Measurements from ENCODE around the gene SH3TC2. TPM values are rescaled to one million over a fixed set of nuclear protein-coding genes. Genes with fewer than 3 reads are reported as not detected.

The SH3TC2 gene
- total RNA-seq, 1 experiment from 2014 or later, result 32.0 TPM

DNA sequence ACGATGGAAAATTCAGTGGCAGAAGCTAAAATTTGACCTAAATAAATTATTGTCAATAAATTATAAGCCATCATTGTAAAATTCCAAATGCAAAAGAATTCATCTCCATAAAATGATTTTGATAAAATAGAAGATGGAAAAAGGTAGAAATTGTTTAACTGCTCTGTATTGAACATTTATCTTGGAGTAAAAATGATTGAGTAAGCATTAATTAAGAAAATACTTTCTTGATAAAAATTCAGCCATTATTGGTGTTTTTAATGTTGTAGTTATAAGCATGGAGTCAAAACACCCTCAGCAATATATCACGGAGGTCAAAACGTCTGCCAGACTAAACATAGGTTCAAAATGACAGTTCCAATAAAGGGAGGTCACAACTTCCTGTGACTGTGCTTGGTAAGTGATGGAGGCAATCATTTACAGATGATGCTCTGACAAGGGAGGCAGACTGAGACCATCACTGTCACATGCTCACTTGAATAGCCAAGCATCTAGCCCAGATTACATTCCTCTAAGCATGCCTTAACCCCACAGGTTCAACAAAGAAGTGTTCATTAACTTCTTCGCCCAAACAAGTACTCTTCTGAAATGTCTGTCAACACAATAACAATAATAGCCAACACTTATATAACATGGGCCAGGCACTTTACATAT lies 69.5 kb downstream of the SH3TC2 start:
- Histone ChIP-seq H3F3A (ENCODE audit: low read length, unreplicated experiment) (no peaks in the 10 kb centered on the region), H3K4me3 (ENCODE audit: low read length) (no peak overlapping the region), H4K20me1 (ENCODE audit: low read length) (no peaks in the 10 kb centered on the region), H3K9me2 (replicated peaks; ENCODE audit: low read length) (0 out of 2 replicates have a peak, but pooled peaks cover 4% of the 10 kb centered on the region), H3K9ac (ENCODE audit: low read length) (no peak overlapping the region), H2AFZ (ENCODE audit: low read length) (no peak overlapping the region), H3K9me3 (ENCODE audit: low read length) (no peaks in the 10 kb centered on the region), H3K27me3 (ENCODE audit: low read length) (no peaks in the 10 kb centered on the region), H3K79me2 (ENCODE audit: low read length) (no peaks in the 10 kb centered on the region), H3K27ac (ENCODE audit: low read length) (no peak overlapping the region), H3K4me1 (ENCODE audit: insufficient read depth, low read length) (peaks cover 37% of the 10 kb centered on the region), H3K4me2 (ENCODE audit: low read length) (no peak overlapping the region), H3K36me3 (ENCODE audit: low read depth, low read length) (no peaks in the 10 kb centered on the region)
- ChIA-PET POLR2A (ENCODE audit: unreplicated experiment) (no interaction called here), CTCF (no interaction called here)
- no TSS peak for BruUV-seq (replicated peaks)
- DNase-seq (no peak), ATAC-seq (no peak)
- no peak for TF ChIP-seq EZH2 (IDR thresholded peaks at IDR 0.05; ENCODE audit: low read length, unreplicated experiment)
- TF ChIP-seq, protein P1, sequence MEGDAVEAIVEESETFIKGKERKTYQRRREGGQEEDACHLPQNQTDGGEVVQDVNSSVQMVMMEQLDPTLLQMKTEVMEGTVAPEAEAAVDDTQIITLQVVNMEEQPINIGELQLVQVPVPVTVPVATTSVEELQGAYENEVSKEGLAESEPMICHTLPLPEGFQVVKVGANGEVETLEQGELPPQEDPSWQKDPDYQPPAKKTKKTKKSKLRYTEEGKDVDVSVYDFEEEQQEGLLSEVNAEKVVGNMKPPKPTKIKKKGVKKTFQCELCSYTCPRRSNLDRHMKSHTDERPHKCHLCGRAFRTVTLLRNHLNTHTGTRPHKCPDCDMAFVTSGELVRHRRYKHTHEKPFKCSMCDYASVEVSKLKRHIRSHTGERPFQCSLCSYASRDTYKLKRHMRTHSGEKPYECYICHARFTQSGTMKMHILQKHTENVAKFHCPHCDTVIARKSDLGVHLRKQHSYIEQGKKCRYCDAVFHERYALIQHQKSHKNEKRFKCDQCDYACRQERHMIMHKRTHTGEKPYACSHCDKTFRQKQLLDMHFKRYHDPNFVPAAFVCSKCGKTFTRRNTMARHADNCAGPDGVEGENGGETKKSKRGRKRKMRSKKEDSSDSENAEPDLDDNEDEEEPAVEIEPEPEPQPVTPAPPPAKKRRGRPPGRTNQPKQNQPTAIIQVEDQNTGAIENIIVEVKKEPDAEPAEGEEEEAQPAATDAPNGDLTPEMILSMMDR (conservative IDR thresholded peaks at IDR 0.05; ENCODE audit: low read depth, low read length), result no peak
- TF ChIP-seq EZH2phosphoT487 (IDR thresholded peaks at IDR 0.05; ENCODE audit: borderline replicate concordance, low read length), result no peak
- intact Hi-C loops (cut with micrococcal nuclease), result no loop called here

DNA sequence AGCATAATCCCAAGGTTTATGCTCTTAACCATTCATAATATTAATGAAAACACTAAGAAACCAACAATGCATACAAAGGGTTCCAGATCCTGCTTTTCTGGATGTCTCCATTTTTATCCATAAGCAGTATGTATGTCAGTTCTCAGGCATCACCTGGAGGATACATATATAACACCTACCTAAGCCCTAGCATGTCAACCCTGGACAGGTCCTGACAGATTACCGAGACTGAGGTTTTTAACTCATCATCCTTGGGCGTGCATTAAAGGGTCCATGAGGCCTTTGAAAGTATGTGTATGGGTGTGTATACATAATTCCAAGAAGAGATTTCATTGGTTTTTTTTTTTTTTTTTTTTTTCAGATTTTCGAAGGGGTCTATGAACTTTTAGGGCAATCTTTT lies 70.6 kb downstream of the SH3TC2 start:
- no peaks in the 10 kb centered on the region for H3K9me3 ChIP-seq (ENCODE audit: low read length)
- ChIA-PET CTCF (interaction anchor here (1.1 kb wide), 1 partner anchor 123 kb away, joined by 3 read pairs; no protein-coding TSS in a partner anchor), POLR2A (ENCODE audit: unreplicated experiment) (interaction anchor here (0.8 kb wide), 1 partner anchor 10 kb away, joined by 4 read pairs; no protein-coding TSS in a partner anchor)
- no peaks in the 10 kb centered on the region for H4K20me1 ChIP-seq (ENCODE audit: low read length)
- no peak overlapping the region for H2AFZ ChIP-seq (ENCODE audit: low read length)
- no peak overlapping the region for H3K27ac ChIP-seq (ENCODE audit: low read length)
- ATAC-seq, result no peak
- 0 out of 2 replicates have a peak, but pooled peaks cover 4% of the 10 kb centered on the region for H3K9me2 ChIP-seq (replicated peaks; ENCODE audit: low read length)
- TF ChIP-seq EZH2 (IDR thresholded peaks at IDR 0.05; ENCODE audit: low read length, unreplicated experiment) (no peak), EZH2phosphoT487 (IDR thresholded peaks at IDR 0.05; ENCODE audit: borderline replicate concordance, low read length) (no peak)
- TF ChIP-seq, protein P1 (conservative IDR thresholded peaks at IDR 0.05; ENCODE audit: low read depth, low read length), result no peak
- no peaks in the 10 kb centered on the region for H3K27me3 ChIP-seq (ENCODE audit: low read length)
- peaks cover 38% of the 10 kb centered on the region for H3K4me1 ChIP-seq (ENCODE audit: insufficient read depth, low read length)
- H3K4me3 ChIP-seq (ENCODE audit: low read length), result no peak overlapping the region
- no peak overlapping the region for H3K4me2 ChIP-seq (ENCODE audit: low read length)
- no TSS peak for BruUV-seq (replicated peaks)
- intact Hi-C loops (cut with micrococcal nuclease), result no loop called here
- no peak for DNase-seq
- no peak overlapping the region for H3K9ac ChIP-seq (ENCODE audit: low read length)
- H3F3A ChIP-seq (ENCODE audit: low read length, unreplicated experiment), result no peaks in the 10 kb centered on the region
- no peaks in the 10 kb centered on the region for H3K79me2 ChIP-seq (ENCODE audit: low read length)
- no peaks in the 10 kb centered on the region for H3K36me3 ChIP-seq (ENCODE audit: low read depth, low read length)

DNA sequence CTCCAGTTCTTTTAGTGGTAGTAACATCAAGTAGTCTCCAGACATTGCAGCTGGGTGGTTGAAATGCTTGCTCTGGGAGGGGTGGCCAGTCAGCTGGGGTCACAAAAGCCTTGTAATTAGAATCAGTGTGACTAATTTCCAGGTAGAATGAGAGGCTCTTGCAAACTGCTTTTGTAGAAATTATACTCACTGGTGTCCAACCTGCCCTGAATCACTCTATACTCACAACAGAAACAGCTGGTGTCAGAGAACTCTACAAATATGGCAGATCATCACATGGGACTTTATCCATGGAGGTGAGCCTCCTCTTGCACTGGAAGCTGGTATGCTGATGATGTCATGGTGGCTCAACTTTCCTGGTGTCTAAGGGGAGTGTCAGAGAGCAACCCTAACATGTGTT lies 71.3 kb downstream of the SH3TC2 start:
- H3K36me3 ChIP-seq (ENCODE audit: low read depth, low read length), result no peaks in the 10 kb centered on the region
- CTCF ChIA-PET, result interaction anchor here (1.1 kb wide), 1 partner anchor 123 kb away, joined by 3 read pairs; no protein-coding TSS in a partner anchor

More for the DNA sequence above, 71.3 kb downstream of the SH3TC2 start:
- Histone ChIP-seq H3K9ac (ENCODE audit: low read length) (no peak overlapping the region), H3K9me3 (ENCODE audit: low read length) (no peaks in the 10 kb centered on the region), H2AFZ (ENCODE audit: low read length) (no peak overlapping the region), H3K27me3 (ENCODE audit: low read length) (no peaks in the 10 kb centered on the region), H3K4me1 (ENCODE audit: insufficient read depth, low read length) (peaks cover 38% of the 10 kb centered on the region), H4K20me1 (ENCODE audit: low read length) (no peaks in the 10 kb centered on the region), H3K4me3 (ENCODE audit: low read length) (no peak overlapping the region), H3K79me2 (ENCODE audit: low read length) (no peaks in the 10 kb centered on the region), H3K4me2 (ENCODE audit: low read length) (no peak overlapping the region), H3K9me2 (replicated peaks; ENCODE audit: low read length) (0 out of 2 replicates have a peak, but pooled peaks cover 4% of the 10 kb centered on the region), H3F3A (ENCODE audit: low read length, unreplicated experiment) (no peaks in the 10 kb centered on the region), H3K27ac (ENCODE audit: low read length) (no peak overlapping the region)
- POLR2A ChIA-PET (ENCODE audit: unreplicated experiment), result no interaction called here
- no peak for ATAC-seq
- no peak for TF ChIP-seq EZH2 (IDR thresholded peaks at IDR 0.05; ENCODE audit: low read length, unreplicated experiment)
- TF ChIP-seq, protein P1 (conservative IDR thresholded peaks at IDR 0.05; ENCODE audit: low read depth, low read length), result no peak
- no peak for TF ChIP-seq EZH2phosphoT487 (IDR thresholded peaks at IDR 0.05; ENCODE audit: borderline replicate concordance, low read length)
- peak; percentile 46 for DNase-seq
- BruUV-seq (replicated peaks), result no TSS peak
- intact Hi-C loops (cut with micrococcal nuclease), result no loop called here
